ENCODE data around the gene IL12RB2.

IL12RB2 gene

DNA sequence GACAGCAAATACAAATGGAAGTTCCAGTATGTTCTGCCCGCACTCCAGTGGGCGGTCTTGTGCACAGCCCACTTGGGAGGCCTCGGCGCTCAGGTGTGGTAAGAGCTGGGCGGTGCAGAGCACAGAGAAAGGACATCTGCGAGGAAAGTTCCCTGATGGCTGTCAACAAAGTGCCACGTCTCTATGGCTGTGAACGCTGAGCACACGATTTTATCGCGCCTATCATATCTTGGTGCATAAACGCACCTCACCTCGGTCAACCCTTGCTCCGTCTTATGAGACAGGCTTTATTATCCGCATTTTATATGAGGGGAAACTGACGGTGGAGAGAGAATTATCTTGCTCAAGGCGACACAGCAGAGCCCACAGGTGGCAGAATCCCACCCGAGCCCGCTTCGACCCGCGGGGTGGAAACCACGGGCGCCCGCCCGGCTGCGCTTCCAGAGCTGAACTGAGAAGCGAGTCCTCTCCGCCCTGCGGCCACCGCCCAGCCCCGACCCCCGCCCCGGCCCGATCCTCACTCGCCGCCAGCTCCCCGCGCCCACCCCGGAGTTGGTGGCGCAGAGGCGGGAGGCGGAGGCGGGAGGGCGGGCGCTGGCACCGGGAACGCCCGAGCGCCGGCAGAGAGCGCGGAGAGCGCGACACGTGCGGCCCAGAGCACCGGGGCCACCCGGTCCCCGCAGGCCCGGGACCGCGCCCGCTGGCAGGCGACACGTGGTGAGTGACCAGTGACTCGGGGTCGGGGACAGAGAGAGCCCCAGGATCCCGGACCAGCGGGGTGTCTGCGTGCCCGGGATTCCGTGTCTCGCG is at the start of gene IL12RB2:
Gene IL12RB2, plus strand, starts transcription at position 623 of the 810 bp plus-strand sequence. CDS start 12,496 bp downstream, outside the sequence.
- no peak for DNase-seq (ENCODE audit: low spot score)

DNA sequence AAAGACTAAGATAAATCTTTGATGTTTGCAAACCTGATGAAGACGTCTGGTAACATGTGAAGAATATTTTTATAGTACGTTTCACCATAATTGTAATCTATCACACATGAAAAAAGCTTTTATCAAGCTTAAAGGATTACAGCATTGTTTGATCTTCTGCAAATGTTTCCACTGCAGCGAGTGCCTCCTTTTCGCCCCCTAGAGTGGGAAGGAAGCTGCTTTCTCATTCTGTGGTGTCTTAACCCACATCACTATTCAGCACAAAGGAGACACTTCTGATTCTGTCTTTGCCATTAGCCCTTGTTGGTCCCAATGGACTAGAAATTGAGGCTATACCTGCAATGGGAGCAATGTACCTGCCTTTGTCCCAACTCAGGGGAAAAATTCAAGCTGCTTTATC is 46.0 kb upstream of the IL12RB2 start:
- no peak for DNase-seq (ENCODE audit: low spot score)

DNA sequence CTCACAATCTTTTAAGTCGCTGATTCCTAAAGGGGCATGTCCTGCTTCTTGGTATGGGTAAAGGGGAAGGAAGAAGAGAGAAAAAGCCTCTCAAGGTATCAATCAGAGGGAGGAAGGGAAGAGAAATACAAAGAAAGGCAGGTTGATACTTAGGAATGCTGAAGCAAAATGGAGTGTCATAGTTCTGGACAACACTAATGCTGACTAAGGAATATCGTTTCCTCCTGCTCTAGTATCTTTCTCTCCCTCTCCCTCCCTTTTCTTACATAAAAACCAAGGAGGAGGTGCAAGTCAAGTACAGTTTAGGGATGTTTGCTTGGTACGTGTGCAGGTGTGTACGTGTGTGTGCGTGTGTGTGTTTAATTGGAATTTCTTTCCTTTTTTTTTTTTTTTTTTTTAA is 44.9 kb upstream of the IL12RB2 start:
- no peak for DNase-seq (ENCODE audit: low spot score)

DNA sequence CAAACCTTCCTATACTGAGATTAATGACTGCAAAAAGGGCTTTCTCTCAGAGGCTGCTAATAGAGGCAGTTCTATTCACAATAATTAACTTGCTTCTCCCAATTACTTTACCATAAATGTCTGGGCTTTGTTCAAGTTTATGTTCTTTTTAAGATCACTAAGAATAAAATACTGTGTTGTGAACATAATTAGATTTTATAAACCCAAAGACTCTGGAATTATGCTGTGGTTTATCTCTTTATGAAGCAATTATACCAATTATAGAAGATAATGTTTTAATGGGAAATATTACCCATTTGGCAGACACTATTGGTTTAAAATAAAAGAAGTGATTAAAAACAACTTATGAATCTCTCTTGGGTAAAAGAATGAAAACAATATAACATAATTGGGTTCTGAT is 43.5 kb upstream of the IL12RB2 start:
- no peak for DNase-seq (ENCODE audit: low spot score)

DNA sequence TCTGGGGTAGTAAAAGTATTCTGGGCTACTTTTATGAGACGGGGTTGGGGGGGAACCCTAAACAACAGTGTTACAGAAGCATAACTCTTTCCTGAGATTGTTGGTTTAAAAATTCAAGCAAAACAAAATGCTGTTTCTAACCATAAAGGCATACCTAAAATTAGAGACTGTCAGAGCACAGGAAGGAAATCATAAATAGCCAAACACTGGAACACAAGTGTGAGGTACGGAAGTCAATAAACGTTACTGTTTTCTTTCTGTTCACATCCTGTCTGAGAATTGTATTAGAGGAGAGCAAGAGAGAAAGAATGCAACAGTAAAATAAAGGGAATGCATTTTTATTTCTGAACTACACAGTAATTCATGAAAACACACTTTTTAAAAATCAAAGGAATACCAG is 42.8 kb upstream of the IL12RB2 start:
- DNase-seq (ENCODE audit: low spot score), result no peak

- no peak for DNase-seq (ENCODE audit: low spot score)
These were observed 38.6 kb upstream of the IL12RB2 start for GRCh38 chr1:67269061-67269460.

DNA sequence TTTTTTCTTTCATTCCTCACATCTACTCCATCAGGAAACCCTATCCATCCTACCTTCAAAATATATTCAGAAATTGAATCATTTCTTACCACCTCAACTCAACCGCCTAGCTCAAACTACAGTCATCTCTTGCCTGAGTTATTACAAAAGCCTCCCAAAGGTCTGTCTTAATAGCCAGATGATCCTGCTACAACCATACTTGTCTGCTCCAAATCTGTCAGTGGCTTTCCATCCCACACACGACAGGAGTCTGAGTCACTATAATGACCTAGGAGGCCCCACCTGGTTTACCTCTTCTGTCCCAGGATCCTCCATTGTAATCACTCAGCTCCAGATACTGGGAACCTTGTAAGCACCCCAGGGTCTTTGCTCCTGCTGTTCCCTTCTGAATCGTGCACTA is 37.1 kb upstream of the IL12RB2 start:
- DNase-seq (ENCODE audit: low spot score), result no peak

DNA sequence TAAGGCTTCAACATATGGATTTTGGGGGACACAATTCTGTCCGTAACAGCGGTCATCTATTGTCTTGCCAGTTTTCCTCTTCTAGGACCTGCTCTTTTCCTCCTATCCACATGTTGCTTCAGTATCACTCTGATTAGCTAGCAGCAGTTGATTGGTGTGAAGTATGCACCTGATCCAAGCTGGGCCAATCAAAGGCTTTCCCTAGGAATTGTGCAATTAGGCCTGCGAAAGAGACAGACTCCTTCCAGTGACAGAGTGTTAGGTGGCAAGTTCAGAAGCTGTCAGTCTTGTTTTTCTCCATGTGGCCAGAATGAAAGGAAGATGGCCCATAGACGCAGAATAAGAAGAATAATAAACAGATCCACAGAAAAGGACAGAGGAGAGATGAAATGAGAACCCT is 34.1 kb upstream of the IL12RB2 start:
- DNase-seq (ENCODE audit: low spot score), result no peak

DNA sequence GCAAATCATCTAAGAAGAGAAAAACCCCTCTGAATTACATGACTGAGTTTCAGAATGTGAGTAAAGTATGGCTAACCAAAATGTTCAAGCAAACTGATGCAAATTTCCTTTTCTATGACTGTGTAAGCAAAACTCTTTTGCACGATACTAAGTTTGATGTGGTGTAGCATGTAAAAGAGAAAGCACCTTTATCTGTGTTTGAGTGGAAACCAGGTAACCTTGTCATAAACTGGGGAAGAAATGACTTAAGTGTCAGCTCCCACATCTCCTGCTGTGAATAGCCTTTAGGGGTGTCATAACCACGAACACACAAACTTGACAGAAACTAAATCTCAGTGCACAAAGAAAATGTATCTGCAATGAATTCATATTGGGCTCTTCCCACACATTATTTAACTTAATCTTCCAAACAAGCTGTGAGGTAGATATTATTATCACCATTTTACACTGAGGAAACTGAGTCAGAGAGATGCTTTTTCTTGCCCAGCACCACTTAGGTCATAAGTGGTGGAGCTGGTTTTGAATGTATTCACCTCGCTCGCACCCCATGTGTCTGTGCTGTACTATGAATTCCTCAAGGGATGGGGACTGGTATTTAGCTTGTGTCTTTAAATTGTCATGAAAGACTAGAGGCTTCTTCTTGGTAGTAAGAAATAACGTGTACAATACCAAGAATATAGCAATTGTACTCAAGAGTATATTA is 32.9 kb upstream of the IL12RB2 start:
- DNase-seq (ENCODE audit: low spot score), result no peak

GRCh38 chr1:67280696-67281095 is 27.0 kb upstream of the IL12RB2 start:
- DNase-seq (ENCODE audit: low spot score), result peak; percentile 1

DNA sequence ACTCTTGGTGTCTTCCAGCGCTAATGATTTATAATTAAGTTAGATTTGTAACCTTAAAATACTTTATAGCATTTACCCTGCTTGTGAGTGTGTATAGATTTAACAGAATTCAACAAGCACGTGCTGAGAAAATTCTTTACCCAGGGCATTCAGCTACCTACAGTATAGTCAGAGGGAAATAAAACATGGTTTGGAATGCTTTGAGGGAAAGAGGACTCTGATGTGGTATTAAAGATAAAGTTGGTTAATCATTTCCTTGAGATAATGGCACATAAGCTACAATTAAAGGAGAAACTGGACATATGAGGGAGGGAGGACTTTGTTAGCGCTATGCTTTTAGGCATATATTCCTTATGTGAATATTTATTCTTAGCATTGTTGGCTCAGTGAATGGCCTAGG is 26.4 kb upstream of the IL12RB2 start:
- DNase-seq (ENCODE audit: low spot score), result no peak

GRCh38 chr1:67285780-67286488 is 21.7 kb upstream of the IL12RB2 start:
- DNase-seq (ENCODE audit: low spot score), result no peak

GRCh38 chr1:67290236-67290635 is 17.4 kb upstream of the IL12RB2 start:
- DNase-seq (ENCODE audit: low spot score), result no peak

DNA sequence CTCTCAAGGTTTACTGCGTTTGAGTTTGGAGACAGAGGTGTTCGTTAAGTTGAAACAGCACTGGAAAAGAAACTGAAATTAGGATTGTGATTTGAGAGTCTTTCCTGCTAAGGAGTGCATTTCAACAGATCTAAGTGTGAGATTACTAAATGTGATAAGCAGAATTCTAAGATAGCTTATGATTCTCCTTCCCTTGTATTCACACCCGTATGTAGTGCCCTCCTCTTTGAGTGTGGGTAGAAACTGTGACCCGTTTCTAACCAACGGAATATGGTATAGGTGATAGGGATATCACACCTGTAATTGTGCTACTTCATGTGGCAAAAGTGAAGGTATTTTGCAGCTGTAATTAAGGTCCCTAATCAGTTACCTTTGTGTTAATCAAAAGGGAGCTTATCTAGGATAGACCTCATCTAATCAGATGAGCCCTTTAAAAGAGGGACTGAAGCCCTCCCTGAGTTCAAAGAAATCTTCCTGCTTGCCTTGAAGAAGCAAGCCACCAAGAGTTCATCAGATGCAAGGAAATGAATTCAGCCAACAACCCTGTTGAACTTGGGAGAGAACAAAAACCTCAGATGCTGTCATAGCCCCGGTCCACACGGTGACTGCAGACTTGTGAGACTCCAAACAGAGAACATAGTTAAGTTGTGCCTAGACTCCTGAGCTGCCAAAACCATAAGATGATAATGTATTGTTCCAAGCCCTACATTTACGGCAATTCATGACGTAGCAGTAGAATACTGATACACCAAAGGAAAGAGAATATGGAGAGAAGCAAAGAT is 12.6 kb upstream of the IL12RB2 start:
- no peak for DNase-seq (ENCODE audit: low spot score)

DNA sequence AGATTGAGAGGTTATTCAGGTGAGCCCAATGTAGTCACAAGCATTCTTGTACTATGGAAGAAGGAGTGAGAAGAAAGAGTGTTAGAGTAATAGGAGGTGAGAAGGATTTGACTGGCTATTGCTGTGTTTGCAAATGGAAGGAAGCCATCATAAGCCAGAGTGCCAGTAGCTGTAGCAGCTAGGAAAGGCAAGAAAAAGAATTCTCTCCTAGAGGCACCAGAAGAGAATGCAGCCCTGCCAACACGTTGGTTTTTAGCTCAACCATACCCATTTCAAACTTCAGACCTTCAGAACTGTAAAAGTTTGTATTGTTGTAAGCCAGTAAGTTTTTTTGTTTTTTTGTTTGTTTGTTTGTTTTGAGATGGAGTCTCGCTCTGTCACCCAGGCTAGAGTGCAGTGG is 8.9 kb upstream of the IL12RB2 start:
- no peak for DNase-seq (ENCODE audit: low spot score)

DNA sequence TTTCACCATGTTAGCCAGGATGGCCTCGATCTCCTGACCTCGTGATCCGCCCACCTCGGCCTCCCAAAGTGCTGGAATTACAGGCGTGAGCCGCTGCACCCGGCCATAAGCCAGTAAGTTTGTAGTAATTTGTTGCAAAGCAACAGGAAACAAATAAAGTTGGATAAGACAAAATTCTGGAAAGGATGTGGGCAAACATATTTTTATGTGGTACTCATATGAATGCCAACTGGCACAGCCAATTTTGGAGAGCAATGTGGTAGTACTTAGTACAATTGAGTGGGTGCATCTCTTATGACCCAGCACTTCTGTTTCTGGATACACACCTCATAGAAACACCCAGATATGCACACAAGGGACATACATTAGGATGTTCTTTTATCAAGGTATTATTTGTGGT is 8.4 kb upstream of the IL12RB2 start:
- no peak for DNase-seq (ENCODE audit: low spot score)

DNA sequence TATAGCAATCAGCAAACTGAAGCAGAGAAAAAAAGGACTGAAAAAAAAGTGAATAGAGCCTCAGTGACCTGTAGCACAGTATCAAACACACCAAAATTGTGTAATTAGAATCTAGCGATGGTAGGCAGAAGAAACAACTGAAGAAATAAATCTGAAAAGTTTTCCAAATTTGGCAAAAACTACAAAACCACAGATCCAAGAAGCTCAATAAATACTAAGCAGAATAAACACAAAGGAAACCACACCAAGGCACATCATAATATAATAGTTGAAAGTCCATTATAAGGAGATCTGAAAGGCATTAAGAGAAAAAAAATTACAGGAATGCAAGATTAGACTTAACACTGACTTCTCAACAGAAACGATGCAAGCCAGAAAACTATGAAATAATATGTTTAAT is 7.1 kb upstream of the IL12RB2 start:
- no peak for DNase-seq (ENCODE audit: low spot score)

DNA sequence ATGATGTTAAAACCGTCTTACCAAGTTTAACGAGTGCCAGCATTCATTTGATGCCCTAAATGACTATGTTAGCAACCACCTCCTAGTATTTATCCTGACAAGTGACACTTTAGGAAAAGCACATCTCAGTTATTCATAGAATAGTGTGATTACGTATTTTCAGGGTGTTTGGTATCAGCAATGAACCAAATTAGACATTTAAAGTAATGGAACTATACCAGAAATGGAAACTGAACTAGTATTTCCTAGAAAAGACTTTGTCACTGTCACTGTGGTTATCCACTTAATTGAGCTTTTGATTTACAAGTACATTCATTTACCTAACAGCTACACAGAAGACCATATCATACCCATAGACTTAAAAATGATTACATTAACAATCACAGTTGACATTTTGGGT is 3.6 kb upstream of the IL12RB2 start:
- DNase-seq (ENCODE audit: low spot score), result no peak

DNA sequence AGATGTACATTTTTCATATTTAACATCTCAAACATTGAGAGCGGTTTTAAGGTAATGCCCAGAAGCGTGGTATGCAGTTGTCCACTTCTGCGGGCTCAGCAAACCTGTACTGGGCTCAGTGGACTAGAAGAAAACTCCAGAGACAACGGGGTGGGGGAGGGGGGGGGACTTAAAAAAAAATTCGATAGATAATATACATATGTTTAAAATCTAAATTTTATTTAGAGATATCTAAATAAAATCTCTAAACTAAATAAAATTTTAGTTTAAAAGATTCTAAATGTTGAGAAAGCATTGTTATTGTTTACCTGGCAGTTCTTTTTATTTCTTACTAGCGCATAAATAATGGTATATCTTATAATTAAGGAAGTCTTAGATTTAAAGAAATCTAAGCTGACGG is 1.1 kb upstream of the IL12RB2 start:
- no peak for DNase-seq (ENCODE audit: low spot score)

- DNase-seq (ENCODE audit: low spot score), result no peak
These were observed 463 bp downstream of the IL12RB2 start for GRCh38 chr1:67308136-67308535.

DNA sequence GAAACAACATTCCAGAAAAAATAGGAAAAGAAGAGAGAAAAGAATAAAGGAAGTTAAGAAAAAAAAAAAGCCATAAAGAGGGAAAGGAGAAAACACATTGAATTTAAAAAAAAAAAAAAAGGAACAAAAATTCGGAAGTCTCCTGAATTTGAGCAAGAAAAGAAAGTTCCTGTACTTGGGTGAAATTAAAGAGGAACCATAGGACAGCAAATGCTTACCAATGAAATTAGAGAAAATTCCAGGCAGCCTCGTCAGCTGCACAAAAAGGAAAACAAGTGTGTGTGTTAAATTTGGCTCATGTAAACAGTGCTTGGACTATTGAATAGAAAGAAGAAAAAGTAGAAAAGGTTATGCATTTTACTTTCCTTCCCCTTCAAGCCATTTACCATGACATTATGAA is 4.9 kb downstream of the IL12RB2 start:
- peak; percentile 5 for DNase-seq (ENCODE audit: low spot score)

Measured in globus pallidus (tissue), 1 donor.